Testis (tissue), 2 donors: ENCODE measurements around the gene GLI1.

Experiments
- POLR2A ChIP-seq: fragments of 450-650 bp; IDR thresholded peaks from one replicate; pipeline ENCODE4 v1.6.1; 2017; ENCODE audit warnings: antibody characterized with exemption, mild to moderate bottlenecking, moderate library complexity
- TF ChIP-seq, protein P1 (sequence below), 3 experiments: fragments of 450-650 bp in 2 of 3; fragments of 200-600 bp in 1 of 3; sonication (generic) in 1 of 3; IDR thresholded peaks; one replicate each; pipeline ENCODE4 v1.5.1; 2016 to 2019; ENCODE audit warnings: antibody characterized with exemption in 3 of 3, mild to moderate bottlenecking in 2 of 3, moderate library complexity in 1 of 3

DNA sequence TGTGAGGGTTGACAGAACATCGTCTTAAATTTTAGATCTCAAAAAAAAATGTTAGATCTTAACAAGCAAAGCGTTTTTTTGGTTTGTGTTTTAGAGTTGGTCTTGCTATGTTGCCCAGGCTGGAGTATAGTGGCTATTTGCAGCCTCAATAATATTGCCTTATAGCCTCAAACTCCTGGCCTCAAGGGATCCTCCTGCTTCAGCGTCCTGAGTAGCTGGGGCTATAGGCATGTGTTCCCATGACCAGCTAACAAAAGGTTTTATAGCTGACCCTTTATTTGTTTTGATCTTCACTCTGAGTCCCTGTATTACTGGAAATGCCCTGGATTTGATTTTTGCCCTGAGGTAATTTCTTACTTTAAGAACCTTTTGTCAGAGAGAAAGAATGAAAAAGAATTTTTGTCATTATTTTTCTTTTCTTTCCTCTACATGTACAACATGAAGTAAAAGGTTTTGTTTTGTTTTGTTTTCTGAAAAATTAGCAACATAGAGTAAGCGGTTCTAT, 19.8 kb upstream of the GLI1 start:
- TF ChIP-seq, protein P1, sequence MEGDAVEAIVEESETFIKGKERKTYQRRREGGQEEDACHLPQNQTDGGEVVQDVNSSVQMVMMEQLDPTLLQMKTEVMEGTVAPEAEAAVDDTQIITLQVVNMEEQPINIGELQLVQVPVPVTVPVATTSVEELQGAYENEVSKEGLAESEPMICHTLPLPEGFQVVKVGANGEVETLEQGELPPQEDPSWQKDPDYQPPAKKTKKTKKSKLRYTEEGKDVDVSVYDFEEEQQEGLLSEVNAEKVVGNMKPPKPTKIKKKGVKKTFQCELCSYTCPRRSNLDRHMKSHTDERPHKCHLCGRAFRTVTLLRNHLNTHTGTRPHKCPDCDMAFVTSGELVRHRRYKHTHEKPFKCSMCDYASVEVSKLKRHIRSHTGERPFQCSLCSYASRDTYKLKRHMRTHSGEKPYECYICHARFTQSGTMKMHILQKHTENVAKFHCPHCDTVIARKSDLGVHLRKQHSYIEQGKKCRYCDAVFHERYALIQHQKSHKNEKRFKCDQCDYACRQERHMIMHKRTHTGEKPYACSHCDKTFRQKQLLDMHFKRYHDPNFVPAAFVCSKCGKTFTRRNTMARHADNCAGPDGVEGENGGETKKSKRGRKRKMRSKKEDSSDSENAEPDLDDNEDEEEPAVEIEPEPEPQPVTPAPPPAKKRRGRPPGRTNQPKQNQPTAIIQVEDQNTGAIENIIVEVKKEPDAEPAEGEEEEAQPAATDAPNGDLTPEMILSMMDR (IDR thresholded peaks at IDR 0.05) = no peak
- TF ChIP-seq POLR2A = no peak
